ENCODE results near the gene TUBA3D. TPM values are rescaled to one million over a fixed set of nuclear protein-coding genes. Genes with fewer than 3 reads are reported as not detected.
"Not testable (repeated sequence)": the region's sequence is repeated elsewhere in the genome, so short reads cannot be mapped to it uniquely, and the experiment has no call there.

Gene TUBA3D
- polyA plus RNA-seq, 1 experiment, result not detected

DNA sequence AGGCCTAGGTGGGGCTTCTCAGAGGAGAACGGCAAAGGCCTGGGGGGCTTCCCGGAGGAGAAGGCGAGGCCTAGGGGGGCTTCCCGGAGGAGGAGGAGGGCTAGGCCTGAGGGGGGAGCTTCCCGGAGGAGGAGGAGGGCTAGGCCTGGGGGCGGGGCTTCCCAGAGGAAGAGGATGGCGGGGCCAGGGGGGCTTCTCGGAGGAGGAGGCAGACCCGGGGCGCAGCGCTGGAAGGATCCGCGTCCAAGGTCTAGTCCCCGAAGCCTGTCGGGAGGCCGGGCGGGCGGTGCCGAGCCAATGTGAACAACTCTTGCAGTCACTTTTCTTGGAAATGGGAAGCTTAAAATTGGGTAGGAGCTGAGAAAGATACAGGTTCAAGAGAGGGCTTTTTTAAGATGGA is 30.0 kb upstream of the TUBA3D start:
- TF ChIP-seq CTCF (IDR thresholded peaks at IDR 0.05; ENCODE audit: low read depth, low read length), result no peak
- ChIA-PET CTCF (no interaction called here), POLR2A (no interaction called here)
- Histone ChIP-seq H3K27ac (ENCODE audit: low read depth, low read length) (no peak overlapping the region), H3K27me3 (ENCODE audit: control insufficient read depth, insufficient read depth, low read length) (no peaks in the 10 kb centered on the region), H3K9me3 (ENCODE audit: control insufficient read depth, insufficient read depth, low read length) (peaks cover 10% of the 10 kb centered on the region; the same call in 1 of the 2 replicates), H3K4me3 (ENCODE audit: low read depth, low read length) (no peak overlapping the region)
- no peak for DNase-seq (ENCODE audit: low read depth, low spot score)

- DNase-seq (ENCODE audit: low read depth, low spot score); CTCF ChIA-PET; H3K27me3 ChIP-seq (ENCODE audit: control insufficient read depth, insufficient read depth, low read length); H3K4me3 ChIP-seq (ENCODE audit: low read depth, low read length); POLR2A ChIA-PET; H3K27ac ChIP-seq (ENCODE audit: low read depth, low read length): not testable (repeated sequence)
- peaks cover 10% of the 10 kb centered on the region; the same call in 1 of the 2 replicates for H3K9me3 ChIP-seq (ENCODE audit: control insufficient read depth, insufficient read depth, low read length)
Measured at GRCh38 chr2:131447981-131448380, 27.9 kb upstream of the TUBA3D start.

- CTCF ChIA-PET; H3K9me3 ChIP-seq (ENCODE audit: control insufficient read depth, insufficient read depth, low read length); H3K27ac ChIP-seq (ENCODE audit: low read depth, low read length); POLR2A ChIA-PET; H3K27me3 ChIP-seq (ENCODE audit: control insufficient read depth, insufficient read depth, low read length); H3K4me3 ChIP-seq (ENCODE audit: low read depth, low read length); DNase-seq (ENCODE audit: low read depth, low spot score): not testable (repeated sequence)
Measured at GRCh38 chr2:131451265-131451949, 24.5 kb upstream of the TUBA3D start.

DNA sequence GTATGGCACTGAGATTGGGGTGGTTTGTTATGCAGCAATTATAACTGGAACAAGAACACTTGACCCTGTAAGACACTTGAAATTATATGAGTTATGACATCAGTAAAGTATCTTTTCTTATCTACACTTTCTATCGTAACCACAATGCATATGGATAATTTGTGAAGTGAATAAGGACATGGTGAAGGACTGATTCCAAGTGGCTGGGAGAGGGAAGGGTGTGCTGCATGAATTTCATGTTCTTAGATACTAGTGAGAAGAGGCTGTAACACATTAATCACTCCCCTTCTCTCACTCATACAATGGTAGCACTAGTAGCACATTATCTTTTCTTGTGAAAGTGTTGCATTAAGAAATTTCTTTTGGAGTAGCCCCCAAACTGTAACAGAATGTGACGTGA is 21.0 kb upstream of the TUBA3D start:
- DNase-seq (ENCODE audit: low read depth, low spot score); H3K27ac ChIP-seq (ENCODE audit: low read depth, low read length); POLR2A ChIA-PET; CTCF ChIA-PET; H3K9me3 ChIP-seq (ENCODE audit: control insufficient read depth, insufficient read depth, low read length); H3K4me3 ChIP-seq (ENCODE audit: low read depth, low read length); H3K27me3 ChIP-seq (ENCODE audit: control insufficient read depth, insufficient read depth, low read length): not testable (repeated sequence)

- CTCF ChIA-PET; H3K4me3 ChIP-seq (ENCODE audit: low read depth, low read length); POLR2A ChIA-PET; H3K27me3 ChIP-seq (ENCODE audit: control insufficient read depth, insufficient read depth, low read length); H3K9me3 ChIP-seq (ENCODE audit: control insufficient read depth, insufficient read depth, low read length); DNase-seq (ENCODE audit: low read depth, low spot score); H3K27ac ChIP-seq (ENCODE audit: low read depth, low read length): not testable (repeated sequence)
Measured at GRCh38 chr2:131467722-131468121, 8.2 kb upstream of the TUBA3D start.

DNA sequence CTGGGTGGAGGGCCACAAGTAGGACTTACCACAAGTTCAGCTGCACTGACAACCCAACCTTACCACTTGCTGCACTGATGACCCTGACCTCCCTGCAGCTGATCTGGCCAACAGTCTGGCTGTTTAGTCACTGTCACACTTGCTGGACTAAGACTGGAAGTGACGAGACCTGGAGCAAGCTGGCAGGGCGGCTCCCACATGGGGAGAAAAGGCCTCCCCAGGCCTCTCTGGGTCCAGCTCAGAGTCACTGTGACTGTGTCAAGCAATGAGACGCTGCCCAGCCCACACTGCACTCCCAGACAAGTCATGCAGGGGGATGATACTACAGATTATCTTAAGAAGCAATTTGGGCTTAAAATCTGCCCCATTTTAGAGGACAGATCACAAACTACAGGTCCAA is 5.0 kb upstream of the TUBA3D start:
- POLR2A ChIA-PET; DNase-seq (ENCODE audit: low read depth, low spot score); H3K9me3 ChIP-seq (ENCODE audit: control insufficient read depth, insufficient read depth, low read length); H3K27me3 ChIP-seq (ENCODE audit: control insufficient read depth, insufficient read depth, low read length); H3K4me3 ChIP-seq (ENCODE audit: low read depth, low read length); H3K27ac ChIP-seq (ENCODE audit: low read depth, low read length); CTCF ChIA-PET: not testable (repeated sequence)

DNA sequence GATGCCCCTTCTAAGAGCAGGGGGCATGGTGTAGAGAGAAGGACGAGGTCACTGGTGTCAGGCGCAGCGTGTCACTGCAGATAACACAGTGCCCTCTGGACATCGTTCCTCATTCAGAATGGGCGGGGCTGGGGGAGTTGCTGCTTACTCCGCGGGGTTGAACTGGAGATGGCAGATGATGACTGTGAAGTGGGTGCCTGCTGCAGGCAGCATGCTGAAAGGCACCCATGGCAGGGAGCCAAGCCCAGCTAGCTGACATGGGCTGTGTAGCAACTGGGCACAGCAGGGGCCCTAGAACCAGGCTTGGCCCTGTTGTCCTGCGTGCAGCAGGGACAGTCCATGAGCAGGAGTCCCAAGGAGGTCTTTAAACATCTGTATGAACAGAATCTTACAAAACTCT is 4.3 kb upstream of the TUBA3D start:
- DNase-seq (ENCODE audit: low read depth, low spot score); H3K4me3 ChIP-seq (ENCODE audit: low read depth, low read length); H3K9me3 ChIP-seq (ENCODE audit: control insufficient read depth, insufficient read depth, low read length); H3K27me3 ChIP-seq (ENCODE audit: control insufficient read depth, insufficient read depth, low read length); H3K27ac ChIP-seq (ENCODE audit: low read depth, low read length); POLR2A ChIA-PET; CTCF ChIA-PET: not testable (repeated sequence)

DNA sequence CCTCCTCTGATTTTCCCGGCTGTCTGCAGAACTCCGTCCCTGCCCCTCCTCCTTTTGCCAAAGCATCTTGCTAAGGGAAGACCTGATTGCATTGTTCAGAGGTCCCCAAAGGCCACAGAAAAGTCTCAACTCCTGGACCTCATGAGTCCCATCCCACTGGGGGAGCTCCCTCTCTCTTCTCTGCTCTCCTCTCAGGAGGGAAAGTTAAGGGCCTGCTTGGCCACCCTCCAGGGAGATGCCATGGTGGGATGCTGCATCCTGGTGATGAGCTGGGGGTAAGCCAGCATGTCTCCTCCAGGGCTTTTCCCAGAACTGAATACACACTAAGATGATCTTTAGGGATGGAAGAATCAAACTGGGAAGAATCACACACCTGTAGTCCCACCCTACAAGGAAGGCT is 2.7 kb upstream of the TUBA3D start:
- H3K27ac ChIP-seq (ENCODE audit: low read depth, low read length); H3K27me3 ChIP-seq (ENCODE audit: control insufficient read depth, insufficient read depth, low read length); DNase-seq (ENCODE audit: low read depth, low spot score); H3K9me3 ChIP-seq (ENCODE audit: control insufficient read depth, insufficient read depth, low read length); H3K4me3 ChIP-seq (ENCODE audit: low read depth, low read length); CTCF ChIA-PET; POLR2A ChIA-PET: not testable (repeated sequence)

DNA sequence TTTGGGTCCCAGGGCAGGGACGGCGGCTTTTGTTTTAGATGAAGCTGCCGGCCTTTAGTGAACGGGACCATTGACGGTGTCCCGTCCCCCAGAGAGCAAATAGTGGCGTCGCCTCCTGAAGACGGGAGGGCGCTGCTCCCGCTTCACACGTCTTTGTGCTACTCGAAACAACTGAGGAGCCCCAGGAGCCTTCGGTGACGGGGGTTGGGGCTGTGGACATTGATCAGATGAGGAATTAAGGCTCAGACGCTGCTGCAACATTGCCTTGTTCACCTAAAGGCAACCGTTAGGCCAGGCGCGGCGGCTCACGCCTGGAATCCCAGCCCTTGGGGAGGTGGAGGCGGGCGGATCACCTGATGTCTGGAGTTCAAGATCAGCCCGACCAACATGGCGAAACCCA is 444 bp downstream of the TUBA3D start:
- H3K9me3 ChIP-seq (ENCODE audit: control insufficient read depth, insufficient read depth, low read length); POLR2A ChIA-PET; CTCF ChIA-PET; DNase-seq (ENCODE audit: low read depth, low spot score); H3K4me3 ChIP-seq (ENCODE audit: low read depth, low read length); H3K27ac ChIP-seq (ENCODE audit: low read depth, low read length); H3K27me3 ChIP-seq (ENCODE audit: control insufficient read depth, insufficient read depth, low read length): not testable (repeated sequence)

DNA sequence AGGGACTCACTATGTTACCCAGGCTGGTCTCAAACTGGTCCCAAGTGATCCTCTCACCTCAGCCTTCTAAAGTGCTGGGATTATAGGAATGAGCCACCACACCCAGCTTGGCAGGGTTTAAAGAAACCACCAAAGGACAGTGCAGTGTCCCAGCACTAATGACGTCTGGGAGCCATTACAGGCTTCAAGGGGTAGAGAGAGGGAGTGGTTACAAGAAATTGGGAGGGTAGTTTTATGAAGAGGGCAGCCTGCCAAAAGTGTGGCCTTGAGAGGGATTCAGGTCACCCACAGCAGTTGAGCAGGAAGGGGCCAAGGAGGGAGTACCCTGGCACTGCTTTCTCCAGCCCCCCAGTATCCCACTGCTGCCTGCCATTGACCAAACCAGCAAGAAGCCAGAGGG is 1.3 kb downstream of the TUBA3D start:
- CTCF ChIA-PET; DNase-seq (ENCODE audit: low read depth, low spot score); H3K9me3 ChIP-seq (ENCODE audit: control insufficient read depth, insufficient read depth, low read length); H3K27ac ChIP-seq (ENCODE audit: low read depth, low read length); H3K27me3 ChIP-seq (ENCODE audit: control insufficient read depth, insufficient read depth, low read length); H3K4me3 ChIP-seq (ENCODE audit: low read depth, low read length); POLR2A ChIA-PET: not testable (repeated sequence)

DNA sequence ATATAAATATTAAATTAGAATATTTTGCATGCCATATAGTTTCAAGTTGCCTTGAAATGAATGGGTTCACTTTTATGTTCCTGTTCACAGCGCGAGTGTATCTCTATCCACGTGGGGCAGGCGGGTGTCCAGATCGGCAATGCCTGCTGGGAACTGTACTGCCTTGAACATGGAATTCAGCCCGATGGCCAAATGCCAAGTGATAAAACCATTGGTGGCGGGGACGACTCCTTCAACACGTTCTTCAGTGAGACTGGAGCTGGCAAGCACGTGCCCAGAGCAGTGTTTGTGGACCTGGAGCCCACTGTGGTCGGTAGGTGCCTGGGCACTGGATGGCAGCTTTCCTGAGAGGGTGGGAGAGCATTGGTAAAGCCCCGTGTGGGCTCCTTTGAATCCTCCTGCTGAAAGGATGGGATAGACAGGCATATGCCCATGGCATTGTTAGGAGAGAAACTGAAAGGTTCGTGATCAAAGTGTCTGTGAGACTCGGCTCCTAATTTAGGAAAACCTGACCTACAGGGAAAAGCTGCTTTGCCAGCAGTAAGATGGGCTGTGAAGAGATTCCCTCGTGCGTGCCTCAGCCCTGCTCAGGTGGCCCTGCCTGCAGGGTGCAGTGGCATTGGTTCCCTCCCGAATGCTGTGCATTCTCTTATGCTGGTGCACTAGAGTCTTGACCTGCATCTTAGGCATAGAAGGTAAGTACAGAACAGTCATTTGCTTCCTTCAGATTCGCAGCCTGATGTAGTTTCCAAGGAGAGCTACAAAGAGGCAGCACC is 2.3 kb downstream of the TUBA3D start:
- POLR2A ChIA-PET; H3K27me3 ChIP-seq (ENCODE audit: control insufficient read depth, insufficient read depth, low read length); H3K27ac ChIP-seq (ENCODE audit: low read depth, low read length); DNase-seq (ENCODE audit: low read depth, low spot score); H3K4me3 ChIP-seq (ENCODE audit: low read depth, low read length); H3K9me3 ChIP-seq (ENCODE audit: control insufficient read depth, insufficient read depth, low read length); CTCF ChIA-PET: not testable (repeated sequence)
